CD4-positive, alpha-beta T cell (primary cell): ENCODE data around the gene AKT1. TPM values are rescaled to one million over a fixed set of nuclear protein-coding genes. Genes with fewer than 3 reads are reported as not detected.

Experiments
- ATAC-seq: fragments of 200-7000 bp; cut with Tn5 transposase; one replicate; pipeline ENCODE4 v1.10.0; 2022; ENCODE audit warnings: mild to moderate bottlenecking; ENCODE audit not compliant: poor library complexity
- CTCF ChIA-PET: fragments of 350-600 bp; sonication (Branson Sonifier 250); formaldehyde crosslinking; loops from one replicate; lab custom pipeline; 2021; ENCODE audit warnings: antibody characterized with exemption, inconsistent platforms; lab: Charles Lee
- POLR2A ChIA-PET: fragments of 350-600 bp; sonication (Branson Sonifier 250); formaldehyde crosslinking; loops from one replicate; lab custom pipeline; 2021; ENCODE audit warnings: antibody characterized with exemption, inconsistent platforms; lab: Charles Lee
- DNase-seq, 14 experiments: peaks; one replicate each; pipeline ENCODE4 v3.0.0-alpha.2; 2013 to 2020; ENCODE audit warnings: mixed read lengths in 2 of 14
- H3K27ac ChIP-seq, 2 donors: one replicate each; pipeline versions ENCODE4 v1.5.1 to v1.7.0; 2013; ENCODE audit warnings: low read length in 2 of 2, low read depth in 1 of 2, mild to moderate bottlenecking in 1 of 2
- H3K27me3 ChIP-seq, 2 experiments: 1 replicate in 1 of 2; 2 replicates in 1 of 2; pipeline versions ENCODE4 v1.6.1 to v1.7.0; 2013; ENCODE audit warnings: low read length in 2 of 2, control low read depth in 1 of 2, mild to moderate bottlenecking in 1 of 2, moderate library complexity in 1 of 2; ENCODE audit not compliant: insufficient read depth in 2 of 2, control insufficient read depth in 1 of 2
- H3K36me3 ChIP-seq: one replicate; pipeline ENCODE4 v1.6.1; 2013; ENCODE audit warnings: low read length, control low read depth; ENCODE audit not compliant: insufficient read depth
- H3K4me1 ChIP-seq: one replicate; pipeline ENCODE4 v1.6.1; 2013; ENCODE audit warnings: low read length, control low read depth; ENCODE audit not compliant: insufficient read depth
- H3K4me3 ChIP-seq: one replicate; pipeline ENCODE4 v1.5.1; 2013; ENCODE audit warnings: mild to moderate bottlenecking, low read length, moderate library complexity
- H3K9me3 ChIP-seq, 2 experiments: 1 replicate in 1 of 2; 2 replicates in 1 of 2; pipeline versions ENCODE4 v1.6.1 to v1.7.0; 2013; ENCODE audit warnings: low read length in 2 of 2, mild to moderate bottlenecking in 2 of 2, control low read depth in 1 of 2, moderate library complexity in 1 of 2; ENCODE audit not compliant: control insufficient read depth in 1 of 2, insufficient read depth in 1 of 2
- H3K27ac Mint-ChIP-seq: one replicate; pipeline ENCODE4 v1.8.0; 2020; ENCODE audit warnings: mixed read lengths
- H3K27me3 Mint-ChIP-seq: one replicate; pipeline ENCODE4 v1.8.0; 2021; ENCODE audit warnings: mixed read lengths
- H3K36me3 Mint-ChIP-seq: one replicate; pipeline ENCODE4 v1.8.0; 2021; ENCODE audit warnings: low read depth, mixed read lengths
- H3K4me1 Mint-ChIP-seq: one replicate; pipeline ENCODE4 v1.8.0; 2021; ENCODE audit warnings: low read depth, mixed read lengths
- H3K4me3 Mint-ChIP-seq: one replicate; pipeline ENCODE4 v1.8.0; 2020; ENCODE audit warnings: mild to moderate bottlenecking, mixed read lengths
- H3K9me3 Mint-ChIP-seq: one replicate; pipeline ENCODE4 v1.8.0; 2020; ENCODE audit warnings: mixed read lengths
- CTCF ChIP-seq: fragments of 200-600 bp; IDR thresholded peaks from one replicate; pipeline ENCODE4 v1.8.0; 2022; ENCODE audit warnings: antibody characterized with exemption, mild to moderate bottlenecking
- intact Hi-C, 2 experiments: fragments of 100-400 bp; cut with DNase I in 1 of 2; cut with micrococcal nuclease in 1 of 2; formaldehyde crosslinking; loops; one replicate each; pipeline versions ENCODE4 v1.15.1 to v1.9.0; 2023 to 2025; cut with DNase I, micrococcal nuclease
- total RNA-seq, 174 experiments: library from RNA in 2 of 174; stranded (reverse) in 2 of 174; gene quantifications; one replicate each; pipeline ENCODE4 v1.2.3 and lab custom pipeline; 2021 to 2026

AKT1 gene
- total RNA-seq, 2 experiments from 2014 or later, result 58.8 to 66.5 TPM

- Mint-ChIP-seq H3K36me3 (no peaks in the 10 kb centered on the region), H3K9me3 (no peaks in the 10 kb centered on the region), H3K27me3 (no peaks in the 10 kb centered on the region), H3K27ac (no peak overlapping the region), H3K4me3 (no peak overlapping the region), H3K4me1 (no peaks in the 10 kb centered on the region)
- intact Hi-C loops, result no loop called here
- Histone ChIP-seq H3K27ac (no peak overlapping the region), H3K4me1 (peaks cover 7% of the 10 kb centered on the region), H3K36me3 (no peaks in the 10 kb centered on the region), H3K4me3 (no peak overlapping the region), H3K9me3 (no peaks in the 10 kb centered on the region), H3K27me3 (no peaks in the 10 kb centered on the region)
- ChIA-PET CTCF (no interaction called here), POLR2A (no interaction called here)
- no peak for TF ChIP-seq CTCF
- ATAC-seq (no peak), DNase-seq (no peak)
Measured at GRCh38 chr14:104743461-104744380, 51.8 kb downstream of the AKT1 start.

- Mint-ChIP-seq H3K9me3 (no peaks in the 10 kb centered on the region), H3K36me3 (no peaks in the 10 kb centered on the region), H3K27me3 (no peaks in the 10 kb centered on the region), H3K4me3 (no peak overlapping the region), H3K27ac (no peak overlapping the region), H3K4me1 (no peaks in the 10 kb centered on the region)
- peaks cover 7% of the 10 kb centered on the region for H3K4me1 ChIP-seq
- no peaks in the 10 kb centered on the region for H3K27me3 ChIP-seq
- H3K27ac ChIP-seq, result no peak overlapping the region
- H3K36me3 ChIP-seq, result no peaks in the 10 kb centered on the region
- TF ChIP-seq CTCF, result no peak
- ChIA-PET POLR2A (no interaction called here), CTCF (no interaction called here)
- intact Hi-C loops, result no loop called here
- no peaks in the 10 kb centered on the region for H3K9me3 ChIP-seq
- H3K4me3 ChIP-seq, result no peak overlapping the region
- DNase-seq (no peak), ATAC-seq (no peak)
Measured at GRCh38 chr14:104742586-104743455, 52.7 kb downstream of the AKT1 start.

- TF ChIP-seq CTCF, result no peak
- no peaks in the 10 kb centered on the region for H3K4me1 Mint-ChIP-seq
- CTCF ChIA-PET, result no interaction called here
- no peak overlapping the region for H3K4me3 Mint-ChIP-seq
- DNase-seq (no peak), ATAC-seq (no peak)
- H3K36me3 Mint-ChIP-seq, result no peaks in the 10 kb centered on the region
- H3K4me1 ChIP-seq, result peaks cover 7% of the 10 kb centered on the region
- H3K27me3 Mint-ChIP-seq, result no peaks in the 10 kb centered on the region
- H3K36me3 ChIP-seq, result no peaks in the 10 kb centered on the region
- H3K27ac ChIP-seq, result no peak overlapping the region
- no peak overlapping the region for H3K4me3 ChIP-seq
- H3K9me3 Mint-ChIP-seq, result no peaks in the 10 kb centered on the region
- intact Hi-C loops, result no loop called here
- no peak overlapping the region for H3K27ac Mint-ChIP-seq
- no peaks in the 10 kb centered on the region for H3K27me3 ChIP-seq
- POLR2A ChIA-PET, result no interaction called here
- no peaks in the 10 kb centered on the region for H3K9me3 ChIP-seq
Measured at GRCh38 chr14:104741803-104742251, 53.7 kb downstream of the AKT1 start.
